SK-N-SH treated with all-trans-retinoic acid at 6 μM for 48 hours (cell line): ENCODE measurements around the gene CPA4.

Experiments used
- CREB5 ChIP-seq: fragments of 250-450 bp; sonication (Bioruptor Pico); IDR thresholded peaks from 2 replicates; pipeline ENCODE4 v1.5.1; 2020; ENCODE audit warnings: low read depth, mild to moderate bottlenecking, moderate library complexity
- OSR1 ChIP-seq: fragments of 250-450 bp; sonication (Bioruptor Pico); IDR thresholded peaks from 2 replicates; pipeline ENCODE4 v1.8.0; 2022; ENCODE audit warnings: moderate library complexity, mild to moderate bottlenecking, inconsistent platforms
- POU6F1 ChIP-seq: fragments of 250-450 bp; sonication (Bioruptor Pico); IDR thresholded peaks from 2 replicates; pipeline ENCODE4 v1.8.0; 2021; ENCODE audit warnings: low read depth, mild to moderate bottlenecking, moderate library complexity, borderline replicate concordance
- SNAI2 ChIP-seq: fragments of 250-450 bp; sonication (Bioruptor Pico); IDR thresholded peaks from 2 replicates; pipeline ENCODE4 v1.5.0; 2020; ENCODE audit warnings: mild to moderate bottlenecking, moderate library complexity
- ZFP3 ChIP-seq: fragments of 250-450 bp; sonication (Bioruptor Pico); IDR thresholded peaks from 2 replicates; pipeline ENCODE4 v1.5.0; 2020; ENCODE audit warnings: mild to moderate bottlenecking, moderate library complexity
- ZFP30 ChIP-seq: fragments of 450-650 bp; formaldehyde crosslinking; IDR thresholded peaks from 2 replicates; pipeline ENCODE4 v1.5.0; 2022; ENCODE audit warnings: mild to moderate bottlenecking, moderate library complexity
- ZNF565 ChIP-seq: fragments of 450-650 bp; formaldehyde crosslinking; conservative IDR thresholded peaks from 2 replicates; pipeline ENCODE4 v1.5.0; 2020; ENCODE audit warnings: low read depth, mild to moderate bottlenecking, moderate library complexity
- ZNF70 ChIP-seq: fragments of 450-650 bp; formaldehyde crosslinking; IDR thresholded peaks from 2 replicates; pipeline ENCODE4 v1.5.0; 2020; ENCODE audit warnings: mild to moderate bottlenecking, moderate library complexity
- ZNF8 ChIP-seq: fragments of 450-650 bp; formaldehyde crosslinking; IDR thresholded peaks from 2 replicates; pipeline ENCODE4 v1.5.0; 2020; ENCODE audit warnings: mild to moderate bottlenecking, moderate library complexity

GRCh38 chr7:130279286-130279685 lies 13.7 kb upstream of the CPA4 start:
- no peak for TF ChIP-seq POU6F1
- TF ChIP-seq ZNF8 (CRISPR knock-in tag) = no peak
- no peak for TF ChIP-seq ZFP30
- TF ChIP-seq ZNF565 (CRISPR knock-in tag) = no peak
- no peak for TF ChIP-seq ZFP3 (CRISPR knock-in tag)
- no peak for TF ChIP-seq ZNF70 (CRISPR knock-in tag)
- TF ChIP-seq SNAI2 = no peak
- TF ChIP-seq OSR1 (CRISPR knock-in tag) = no peak
- TF ChIP-seq CREB5 (CRISPR knock-in tag) = no peak
